Smooth muscle cell (in vitro differentiated cells): ENCODE results near the gene TMEM132A. TPM values are rescaled to one million over a fixed set of nuclear protein-coding genes. Genes with fewer than 3 reads are reported as not detected.

Source experiments
- DNase-seq: peaks from one replicate; lab custom pipeline; 2025; ENCODE audit not compliant: unreplicated experiment; lab: John Stamatoyannopoulos, UW
- H2AFZ ChIP-seq: fragments of 200-600 bp; sonication (generic); 2 replicates; pipeline ENCODE4 v1.6.0; 2016; ENCODE audit warnings: antibody characterized with exemption, low read depth, mild to moderate bottlenecking
- H3F3A ChIP-seq: fragments of 200-600 bp; sonication (generic); 2 replicates; pipeline ENCODE4 v1.6.0; 2017; ENCODE audit warnings: antibody characterized with exemption, low read depth
- H3K27ac ChIP-seq: fragments of 200-600 bp; sonication (generic); 2 replicates; pipeline ENCODE4 v1.5.1; 2016; ENCODE audit warnings: low read depth, mild to moderate bottlenecking
- H3K27me3 ChIP-seq: fragments of 200-600 bp; sonication (generic); 2 replicates; pipeline ENCODE4 v1.6.1; 2016; ENCODE audit warnings: low read depth, mild to moderate bottlenecking
- H3K36me3 ChIP-seq: fragments of 200-600 bp; sonication (generic); 2 replicates; pipeline ENCODE4 v1.5.1; 2016; ENCODE audit warnings: low read depth
- H3K4me1 ChIP-seq: fragments of 200-600 bp; sonication (generic); 2 replicates; pipeline ENCODE4 v1.5.1; 2016; ENCODE audit warnings: low read depth
- H3K4me2 ChIP-seq: fragments of 200-600 bp; sonication (generic); 2 replicates; pipeline ENCODE4 v1.6.0; 2016; ENCODE audit warnings: mild to moderate bottlenecking
- H3K4me3 ChIP-seq: fragments of 200-600 bp; sonication (generic); 2 replicates; pipeline ENCODE4 v1.5.1; 2016; ENCODE audit warnings: mild to moderate bottlenecking
- H3K79me2 ChIP-seq: fragments of 200-600 bp; sonication (generic); 2 replicates; pipeline ENCODE4 v1.6.0; 2016; ENCODE audit warnings: low read depth, mild to moderate bottlenecking
- H3K9ac ChIP-seq: fragments of 200-600 bp; sonication (generic); 2 replicates; pipeline ENCODE4 v1.6.0; 2016; ENCODE audit warnings: low read depth
- H3K9me3 ChIP-seq: fragments of 200-600 bp; sonication (generic); replicated peaks from 2 replicates; pipeline ENCODE4 v1.5.1; 2016; ENCODE audit warnings: low read depth
- H4K20me1 ChIP-seq: fragments of 200-600 bp; sonication (generic); 2 replicates; pipeline ENCODE4 v1.6.0; 2016; ENCODE audit warnings: low read depth
- CTCF ChIP-seq: fragments of 200-600 bp; sonication (generic); IDR thresholded peaks from 2 replicates; pipeline ENCODE4 v1.5.1; 2017; ENCODE audit warnings: borderline replicate concordance, mild to moderate bottlenecking, antibody characterized with exemption; ENCODE audit not compliant: insufficient read depth, poor library complexity, severe bottlenecking
- WGBS: methylation state at CpG from one replicate; pipeline ENCODE4 v1.1.7; 2016; ENCODE audit warnings: low lambda C conversion rate; 5-methylcytosine and 5-hydroxymethylcytosine counted together
- polyA plus RNA-seq: library from polyadenylated mRNA; unstranded; fragments of >200 nt; fragmentation: Nextera tagmentation; extraction: Ambion mirVana; gene quantifications from 2 replicates; pipeline ENCODE4 v1.2.1, GENCODE V29; 2016
- total RNA-seq: library from RNA; depleted of rRNA; stranded (reverse); fragments of >200 nt; gene quantifications from 2 replicates; pipeline ENCODE4 v1.2.3, GENCODE V29; 2014

The TMEM132A gene
- total and polyA plus RNA-seq, 2 experiments from 2014 or later: 40.7 to 91.3 TPM

- H3K4me1 ChIP-seq: no peaks in the 10 kb centered on the region
- H3K4me3 ChIP-seq: no peak overlapping the region
- no peaks in the 10 kb centered on the region for H3F3A ChIP-seq
- no peaks in the 10 kb centered on the region for H3K36me3 ChIP-seq
- no peaks in the 10 kb centered on the region for H3K27me3 ChIP-seq
- no peak overlapping the region for H2AFZ ChIP-seq
- WGBS: 97% methylated on average over 16 of the region's 18 CpGs
- TF ChIP-seq CTCF: no peak
- H3K9me3 ChIP-seq: no peaks in the 10 kb centered on the region
- H4K20me1 ChIP-seq: no peaks in the 10 kb centered on the region
- H3K79me2 ChIP-seq: no peaks in the 10 kb centered on the region
- no peak overlapping the region for H3K4me2 ChIP-seq
- DNase-seq: no peak
- H3K27ac ChIP-seq: no peak overlapping the region
- H3K9ac ChIP-seq: no peak overlapping the region
Observed at GRCh38 chr11:60936467-60937143, 12.3 kb downstream of the TMEM132A start.

GRCh38 chr11:60937144-60937527 is 12.9 kb downstream of the TMEM132A start:
- Histone ChIP-seq H3K4me3 (no peak overlapping the region), H3K9ac (no peak overlapping the region), H3K4me1 (no peaks in the 10 kb centered on the region), H4K20me1 (no peaks in the 10 kb centered on the region), H3K27me3 (no peaks in the 10 kb centered on the region), H3F3A (no peaks in the 10 kb centered on the region), H3K36me3 (no peaks in the 10 kb centered on the region), H3K27ac (no peak overlapping the region), H3K9me3 (no peaks in the 10 kb centered on the region), H3K4me2 (no peak overlapping the region), H3K79me2 (no peaks in the 10 kb centered on the region), H2AFZ (no peak overlapping the region)
- TF ChIP-seq CTCF: no peak
- WGBS: 93% methylated on average over 12 of the region's 12 CpGs
- DNase-seq: no peak

GRCh38 chr11:60937811-60938210 is 13.6 kb downstream of the TMEM132A start:
- H3K4me2 ChIP-seq: no peak overlapping the region
- no peaks in the 10 kb centered on the region for H3K79me2 ChIP-seq
- H3K9me3 ChIP-seq: no peaks in the 10 kb centered on the region
- 98% methylated on average over 8 of the region's 8 CpGs for WGBS
- H3K27me3 ChIP-seq: no peaks in the 10 kb centered on the region
- DNase-seq: no peak
- no peaks in the 10 kb centered on the region for H3K4me1 ChIP-seq
- H3K27ac ChIP-seq: no peak overlapping the region
- no peak for TF ChIP-seq CTCF
- no peak overlapping the region for H3K9ac ChIP-seq
- H3K4me3 ChIP-seq: no peak overlapping the region
- H2AFZ ChIP-seq: no peak overlapping the region
- H4K20me1 ChIP-seq: no peaks in the 10 kb centered on the region
- H3K36me3 ChIP-seq: no peaks in the 10 kb centered on the region
- H3F3A ChIP-seq: no peaks in the 10 kb centered on the region

- no peak overlapping the region for H3K4me3 ChIP-seq
- WGBS: 91% methylated on average over 9 of the region's 9 CpGs
Observed at GRCh38 chr11:60938500-60938899, 14.2 kb downstream of the TMEM132A start.

More at GRCh38 chr11:60938500-60938899, 14.2 kb downstream of the TMEM132A start:
- H3K4me2 ChIP-seq: no peak overlapping the region
- H3K36me3 ChIP-seq: no peaks in the 10 kb centered on the region
- no peaks in the 10 kb centered on the region for H3K4me1 ChIP-seq
- no peaks in the 10 kb centered on the region for H3K27me3 ChIP-seq
- no peak for TF ChIP-seq CTCF
- H3K79me2 ChIP-seq: no peaks in the 10 kb centered on the region
- H4K20me1 ChIP-seq: no peaks in the 10 kb centered on the region
- H2AFZ ChIP-seq: no peak overlapping the region
- no peaks in the 10 kb centered on the region for H3K9me3 ChIP-seq
- no peak overlapping the region for H3K27ac ChIP-seq
- no peaks in the 10 kb centered on the region for H3F3A ChIP-seq
- no peak overlapping the region for H3K9ac ChIP-seq
- no peak for DNase-seq
